A549 (cell line): ENCODE data around the gene TRAK1. TPM values are rescaled to one million over a fixed set of nuclear protein-coding genes. Genes with fewer than 3 reads are reported as not detected.

Experiments used
- ATAC-seq, 2 experiments: fragments of 200-7000 bp in 1 of 2; fragments of >200 bp in 1 of 2; cut with Nextera tagmentation in 1 of 2; cut with Tn5 transposase in 1 of 2; 3 replicates each; pipeline versions ENCODE4 v1.8.0 to v1.9.1; 2018 to 2020; ENCODE audit warnings: mild to moderate bottlenecking in 1 of 2, moderate library complexity in 1 of 2
- CTCF ChIA-PET: fragments of 300-600 bp; sonication (Branson Sonifier 250); formaldehyde crosslinking; extraction: SDS; loops from one replicate; lab custom pipeline; 2021; ENCODE audit warnings: antibody characterized with exemption, inconsistent platforms; lab: Yijun Ruan, JAX
- POLR2A ChIA-PET: fragments of 350-600 bp; formaldehyde crosslinking; extraction: SDS; loops from one replicate; lab custom pipeline; 2021; ENCODE audit warnings: antibody characterized with exemption, inconsistent platforms; lab: Yijun Ruan, JAX
- DNase-seq, 2 experiments: peaks; one replicate each; pipeline versions ENCODE4 v3.0.0 to v3.0.0-alpha.2; 2011 to 2016; ENCODE audit warnings: low read depth in 1 of 2, low spot score in 1 of 2
- FAIRE-seq: peaks from 2 replicates; lab custom pipeline; 2011; peaks lifted over from hg19 to GRCh38; lab: Jason Lieb, UNC
- H3K27ac ChIP-seq, 2 experiments: fragments of >200 bp; sonication (Bioruptor Twin); formaldehyde crosslinking; 3 replicates each; pipeline ENCODE4 v1.5.1; 2016 to 2017
- H3K4me1 ChIP-seq: fragments of >200 bp; sonication (Bioruptor Twin); formaldehyde crosslinking; 3 replicates; pipeline ENCODE4 v1.6.1; 2016
- H3K4me2 ChIP-seq: fragments of >200 bp; sonication (Bioruptor Twin); formaldehyde crosslinking; 3 replicates; pipeline ENCODE4 v1.6.1; 2016
- H3K4me3 ChIP-seq: fragments of >200 bp; sonication (Bioruptor Twin); formaldehyde crosslinking; 3 replicates; pipeline ENCODE4 v1.5.1; 2016
- H3K9me3 ChIP-seq: fragments of >200 bp; sonication (Bioruptor Twin); formaldehyde crosslinking; 3 replicates; pipeline ENCODE4 v1.6.1; 2016
- CBX2 ChIP-seq: fragments of 200-600 bp; sonication (generic); IDR thresholded peaks from 2 replicates; pipeline ENCODE4 v1.6.1; 2016; ENCODE audit warnings: low read depth, mild to moderate bottlenecking, borderline replicate concordance
- CHD4 ChIP-seq: fragments of 200-600 bp; sonication (generic); IDR thresholded peaks from 2 replicates; pipeline ENCODE4 v1.6.1; 2016; ENCODE audit warnings: antibody characterized with exemption, mild to moderate bottlenecking, borderline replicate concordance
- EHF ChIP-seq: fragments of 250-450 bp; sonication (Bioruptor Pico); IDR thresholded peaks from 2 replicates; pipeline ENCODE4 v1.5.0; 2020; ENCODE audit warnings: mild to moderate bottlenecking
- FOXS1 ChIP-seq: fragments of 250-450 bp; sonication (Bioruptor Pico); IDR thresholded peaks from 2 replicates; pipeline ENCODE4 v1.5.0; 2020; ENCODE audit warnings: mild to moderate bottlenecking, moderate library complexity
- HOXB13 ChIP-seq: fragments of 250-450 bp; sonication (Bioruptor Pico); IDR thresholded peaks from 2 replicates; pipeline ENCODE4 v1.5.0; 2020; ENCODE audit warnings: low read depth, mild to moderate bottlenecking, moderate library complexity
- KDM5A ChIP-seq: fragments of 200-600 bp; sonication (generic); IDR thresholded peaks from 2 replicates; pipeline ENCODE4 v1.6.1; 2016; ENCODE audit warnings: antibody characterized with exemption, mild to moderate bottlenecking
- MAFK ChIP-seq: fragments of 450-650 bp; IDR thresholded peaks from 2 replicates; pipeline ENCODE4 v1.6.1; 2014; ENCODE audit not compliant: partially characterized antibody
- NPAS2 ChIP-seq: fragments of 250-450 bp; sonication (Bioruptor Pico); IDR thresholded peaks from 2 replicates; pipeline ENCODE4 v1.8.0; 2022; ENCODE audit warnings: mild to moderate bottlenecking, moderate library complexity, borderline replicate concordance
- REST ChIP-seq: fragments of 200-600 bp; sonication (generic); IDR thresholded peaks from 2 replicates; pipeline ENCODE4 v1.6.1; 2016; ENCODE audit warnings: antibody characterized with exemption, mild to moderate bottlenecking, moderate library complexity
- RFX5 ChIP-seq: fragments of 450-650 bp; IDR thresholded peaks from 2 replicates; pipeline ENCODE4 v1.7.1; 2014; ENCODE audit warnings: antibody characterized with exemption, mild to moderate bottlenecking, moderate library complexity
- ZFP36 ChIP-seq: fragments of 450-650 bp; IDR thresholded peaks from 2 replicates; pipeline ENCODE4 v1.6.1; 2014; ENCODE audit warnings: borderline replicate concordance; ENCODE audit not compliant: partially characterized antibody
- WGBS: methylation state at CpG from one replicate; pipeline ENCODE4 v1.1.6; 2017; ENCODE audit errors: missing lambda C conversion rate; 5-methylcytosine and 5-hydroxymethylcytosine counted together
- polyA plus RNA-seq, 4 experiments: library from polyadenylated mRNA; depleted of rRNA in 3 of 4; stranded (reverse); fragments of >200 nt; fragmentation: RNase III in 1 of 4; extraction: RNeasy Plus Mini Kit Qiagen cat#74134 plus additional on column Dnase treatment in 1 of 4; gene quantifications; 2 replicates in 3 of 4; 3 replicates in 1 of 4; pipeline ENCODE4 v1.2.3, GENCODE V29; 2011 to 2017
- TF ChIP-seq, protein P1 (sequence below): fragments of 450-650 bp; IDR thresholded peaks from 2 replicates; pipeline ENCODE4 v1.6.1; 2014; ENCODE audit warnings: antibody characterized with exemption

The TRAK1 gene
- polyA plus RNA-seq, 2 of the 4 experiments (the other 2 are of a cell fraction), result 12.2 to 22.3 TPM

DNA sequence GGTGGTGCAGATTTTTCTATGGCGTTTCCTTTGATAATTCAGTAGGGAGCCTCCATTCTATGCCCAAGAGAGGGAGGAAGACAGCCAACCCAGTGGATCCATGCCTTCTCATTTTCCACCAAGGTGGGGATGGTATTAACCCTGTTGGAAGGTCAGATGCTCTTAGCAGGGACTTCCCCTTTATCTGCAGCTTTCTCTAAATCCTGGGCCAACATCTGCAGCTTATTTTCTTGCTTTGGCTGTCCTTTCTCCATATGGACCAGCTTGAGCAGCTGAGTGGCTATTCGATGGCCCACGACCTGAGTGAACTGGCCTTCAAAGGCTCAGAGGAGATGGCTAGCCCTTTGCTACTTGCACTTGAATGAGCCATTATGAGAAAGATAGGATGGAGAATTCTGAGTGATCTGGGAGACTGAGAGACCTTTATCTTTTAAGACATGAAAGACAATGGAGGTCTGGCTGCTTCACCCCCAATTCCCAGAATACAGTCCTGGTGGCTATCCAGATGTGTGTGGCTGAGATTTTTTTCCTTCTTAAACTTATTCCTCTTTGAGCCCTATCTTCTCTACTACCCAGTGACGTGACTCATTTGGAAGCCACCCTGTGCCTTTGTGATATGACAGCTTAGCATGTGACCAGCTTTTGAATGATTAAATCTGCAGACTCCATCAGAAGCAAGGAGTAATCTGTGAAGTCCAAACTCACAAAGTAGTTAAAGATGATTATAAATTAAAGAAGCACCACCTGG lies 39.6 kb upstream of the TRAK1 start:
- whole genome bisulfite sequencing, result 90% methylated on average over 4 of the region's 4 CpGs
- Histone ChIP-seq H3K27ac (no peak overlapping the region; a peak in 1 of 6 replicates), H3K4me2 (no peak overlapping the region), H3K9me3 (no peaks in the 10 kb centered on the region), H3K4me1 (peaks cover 30% of the 10 kb centered on the region), H3K4me3 (no peak overlapping the region)
- FAIRE-seq (no peak), ATAC-seq (no peak), DNase-seq (no peak)
- ChIA-PET CTCF (interaction anchor here (0.6 to 2.2 kb wide), 3 partner anchors 16 to 48 kb away, joined by 3 to 8 read pairs (median 3); no protein-coding TSS in a partner anchor), POLR2A (no interaction called here)
- TF ChIP-seq FOXS1 (CRISPR knock-in tag), result no peak

DNA sequence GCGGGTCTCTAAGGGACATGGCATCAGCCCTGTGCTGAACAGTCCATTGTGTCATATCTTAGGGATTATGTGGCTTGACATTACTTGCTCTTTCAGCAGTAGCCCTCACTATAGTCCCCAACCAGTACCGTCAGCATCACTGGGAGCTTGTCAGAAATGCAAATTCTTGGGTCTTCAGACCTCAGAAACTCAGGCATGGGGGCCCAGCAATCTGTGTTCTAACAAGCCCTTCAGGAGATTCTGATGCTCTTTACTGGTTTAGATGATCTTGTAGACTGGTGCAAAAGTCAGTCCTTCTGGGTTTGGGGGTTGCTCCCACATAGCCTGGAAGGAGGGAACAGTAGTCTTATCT lies 39.0 kb upstream of the TRAK1 start:
- DNase-seq (no peak), ATAC-seq (0 out of 6 replicates have a peak, but pooled peaks of 1 of the 2 experiments have one; percentile 19), FAIRE-seq (no peak)
- H3K4me2 ChIP-seq, result no peak overlapping the region
- TF ChIP-seq EHF (CRISPR knock-in tag) (no peak), NPAS2 (no peak), ZFP36 (no peak), CHD4 (no peak)
- TF ChIP-seq, protein P1, sequence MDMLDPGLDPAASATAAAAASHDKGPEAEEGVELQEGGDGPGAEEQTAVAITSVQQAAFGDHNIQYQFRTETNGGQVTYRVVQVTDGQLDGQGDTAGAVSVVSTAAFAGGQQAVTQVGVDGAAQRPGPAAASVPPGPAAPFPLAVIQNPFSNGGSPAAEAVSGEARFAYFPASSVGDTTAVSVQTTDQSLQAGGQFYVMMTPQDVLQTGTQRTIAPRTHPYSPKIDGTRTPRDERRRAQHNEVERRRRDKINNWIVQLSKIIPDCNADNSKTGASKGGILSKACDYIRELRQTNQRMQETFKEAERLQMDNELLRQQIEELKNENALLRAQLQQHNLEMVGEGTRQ, result no peak
- no peak overlapping the region for H3K4me3 ChIP-seq
- H3K9me3 ChIP-seq, result no peaks in the 10 kb centered on the region
- peaks cover 28% of the 10 kb centered on the region for H3K4me1 ChIP-seq
- POLR2A ChIA-PET, result no interaction called here
- peak overlapping the region in 1 of 2 experiments; percentile 39; a peak in 1 of 6 replicates for H3K27ac ChIP-seq
- WGBS, result 70% methylated on average over 2 of the region's 2 CpGs
- CTCF ChIA-PET, result interaction anchor here (0.6 to 0.7 kb wide), 2 partner anchors 15 to 42 kb away, joined by 3 read pairs; no protein-coding TSS in a partner anchor

DNA sequence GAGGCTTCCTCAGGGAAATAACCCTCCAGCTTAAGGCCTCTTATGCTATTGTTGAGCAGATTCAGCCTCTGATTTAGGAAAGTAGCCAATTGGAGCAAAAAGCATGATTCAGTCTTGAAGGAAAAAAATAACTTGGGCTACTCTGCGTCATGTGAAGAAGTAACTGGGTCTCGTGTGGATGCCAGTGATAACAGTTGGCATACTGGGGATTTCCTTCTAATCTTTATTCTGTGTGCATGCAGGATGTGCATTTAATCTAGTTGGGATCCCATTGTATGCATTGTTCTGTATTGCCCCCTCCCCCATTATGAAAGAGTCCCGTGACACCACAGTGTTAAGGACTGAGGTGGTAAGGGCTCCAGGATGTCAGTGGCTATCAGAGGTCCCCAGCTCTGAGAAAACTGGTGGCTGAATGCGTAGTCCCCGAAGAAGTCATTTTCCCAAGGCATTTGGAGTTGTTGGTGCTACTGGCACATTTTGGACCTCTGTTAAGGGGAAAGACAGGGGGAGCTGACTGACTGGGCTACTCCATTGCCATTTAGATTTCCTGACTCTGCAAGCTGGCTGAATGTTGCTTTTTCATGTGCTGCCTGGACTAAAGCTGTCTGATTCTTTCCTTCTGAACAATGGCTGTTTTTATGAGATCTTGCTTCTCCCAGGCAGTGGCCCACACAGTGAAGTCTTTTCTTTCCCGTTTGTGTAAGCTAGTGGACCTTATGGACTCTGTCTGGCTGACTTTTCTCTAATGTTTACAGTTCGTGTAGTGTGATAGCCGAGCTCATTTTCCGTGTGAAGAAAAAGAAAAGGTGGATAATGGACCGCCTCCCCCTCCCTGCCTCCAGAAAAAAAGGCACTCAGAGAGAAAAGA lies 38.4 kb upstream of the TRAK1 start:
- DNase-seq (no peak), ATAC-seq (peak; percentile 23; a peak in 2 of 6 replicates), FAIRE-seq (no peak)
- H3K4me1 ChIP-seq, result peaks cover 28% of the 10 kb centered on the region
- CTCF ChIA-PET, result interaction anchor here (0.6 to 0.7 kb wide), 2 partner anchors 42 to 47 kb away, joined by 3 read pairs; no protein-coding TSS in a partner anchor
- TF ChIP-seq REST, result no peak
- TF ChIP-seq KDM5A, result no peak
- TF ChIP-seq EHF (CRISPR knock-in tag), result no peak
- TF ChIP-seq RFX5, result no peak
- no peak for TF ChIP-seq MAFK
- no peak for TF ChIP-seq HOXB13 (CRISPR knock-in tag)
- TF ChIP-seq CBX2, result no peak
- peak overlapping the region; percentile 39; the same call in 1 of the 3 replicates for H3K4me2 ChIP-seq
- 67% methylated on average over 10 of the region's 10 CpGs for WGBS
- POLR2A ChIA-PET, result no interaction called here
- no peak overlapping the region for H3K4me3 ChIP-seq
- no peaks in the 10 kb centered on the region for H3K9me3 ChIP-seq
- peak overlapping the region in 1 of 2 experiments; percentile 54; a peak in 2 of 6 replicates for H3K27ac ChIP-seq
